HEK293 (cell line): ENCODE data around the gene CHD1.

Source experiments
- CTCF ChIA-PET: fragments of 350-600 bp; formaldehyde crosslinking; extraction: SDS; loops from one replicate; lab custom pipeline; 2021; ENCODE audit warnings: antibody characterized with exemption; lab: Yijun Ruan, JAX
- POLR2A ChIA-PET: fragments of 300-600 bp; formaldehyde crosslinking; extraction: SDS; loops from one replicate; lab custom pipeline; 2020; ENCODE audit warnings: antibody characterized with exemption, inconsistent platforms; lab: Yijun Ruan, JAX
- H3K27ac ChIP-seq: fragments of 200-500 bp; sonication (Bioruptor generic); 2 replicates; pipeline ENCODE4 v1.5.1; 2014; ENCODE audit warnings: low read depth, low read length, control low read depth, inconsistent platforms; ENCODE audit errors: extremely low read depth
- H3K36me3 ChIP-seq, 2 experiments: fragments of 200-500 bp in 1 of 2; sonication (Bioruptor generic) in 1 of 2; 1 replicate in 1 of 2; 2 replicates in 1 of 2; pipeline ENCODE4 v1.5.1; 2014 to 2017; ENCODE audit warnings: inconsistent platforms in 2 of 2, low read length in 2 of 2; ENCODE audit not compliant: control insufficient read depth in 2 of 2, insufficient read depth in 1 of 2
- H3K4me1 ChIP-seq: fragments of 200-500 bp; sonication (Bioruptor generic); 2 replicates; pipeline ENCODE4 v1.5.1; 2014; ENCODE audit warnings: mild to moderate bottlenecking, low read length, inconsistent platforms; ENCODE audit not compliant: control insufficient read depth, insufficient read depth
- H3K4me3 ChIP-seq: 2 replicates; pipeline ENCODE4 v1.5.1; 2011; ENCODE audit warnings: low read depth, mild to moderate bottlenecking, control low read depth, low read length, moderate library complexity
- H3K9me3 ChIP-seq: fragments of 200-500 bp; sonication (Bioruptor generic); 2 replicates; pipeline ENCODE4 v1.5.1; 2014; ENCODE audit warnings: low read depth, low read length, inconsistent platforms; ENCODE audit not compliant: control insufficient read depth, insufficient read depth
- BCL11B ChIP-seq: fragments of 450-650 bp; formaldehyde crosslinking; IDR thresholded peaks from 2 replicates; pipeline ENCODE4 v1.5.1; 2016; ENCODE audit warnings: low read depth, missing biosample characterization, missing genetic modification characterization
- GLIS1 ChIP-seq: fragments of 450-650 bp; formaldehyde crosslinking; IDR thresholded peaks from 2 replicates; pipeline ENCODE4 v1.5.1; 2016; ENCODE audit warnings: missing biosample characterization, missing genetic modification characterization
- MEIS1 ChIP-seq: sonication (generic); formaldehyde crosslinking; IDR thresholded peaks from 2 replicates; pipeline ENCODE4 v1.8.1; 2022; ENCODE audit warnings: missing genetic modification reagents, mild to moderate bottlenecking, borderline replicate concordance
- REPIN1 ChIP-seq: fragments of 450-650 bp; formaldehyde crosslinking; IDR thresholded peaks from 2 replicates; pipeline ENCODE4 v1.5.1; 2017; ENCODE audit warnings: missing biosample characterization, missing genetic modification characterization, low read depth
- SCRT2 ChIP-seq: fragments of 450-650 bp; formaldehyde crosslinking; IDR thresholded peaks from 2 replicates; pipeline ENCODE4 v1.5.1; 2016; ENCODE audit warnings: missing biosample characterization, missing genetic modification characterization
- ZFP41 ChIP-seq: fragments of 450-650 bp; formaldehyde crosslinking; IDR thresholded peaks from 2 replicates; pipeline ENCODE4 v1.5.1; 2016; ENCODE audit warnings: missing biosample characterization, missing genetic modification characterization, borderline replicate concordance
- ZNF112 ChIP-seq: fragments of 450-650 bp; formaldehyde crosslinking; IDR thresholded peaks from 2 replicates; pipeline ENCODE4 v1.5.0; 2017; ENCODE audit warnings: missing biosample characterization, missing genetic modification characterization
- ZNF19 ChIP-seq: fragments of 450-650 bp; formaldehyde crosslinking; IDR thresholded peaks from 2 replicates; pipeline ENCODE4; 2016; ENCODE audit warnings: missing biosample characterization, missing genetic modification characterization, low read depth
- ZNF2 ChIP-seq: fragments of 450-650 bp; formaldehyde crosslinking; IDR thresholded peaks from 2 replicates; pipeline ENCODE4 v1.5.1; 2016; ENCODE audit warnings: missing biosample characterization, missing genetic modification characterization
- ZNF211 ChIP-seq: fragments of 450-650 bp; formaldehyde crosslinking; IDR thresholded peaks from 2 replicates; pipeline ENCODE4 v1.5.1; 2016; ENCODE audit warnings: low read depth, missing biosample characterization, missing genetic modification characterization
- ZNF416 ChIP-seq: fragments of 450-650 bp; formaldehyde crosslinking; IDR thresholded peaks from 2 replicates; pipeline ENCODE4 v1.5.1; 2016; ENCODE audit warnings: missing biosample characterization, missing genetic modification characterization
- ZNF521 ChIP-seq: fragments of 450-650 bp; formaldehyde crosslinking; IDR thresholded peaks from 2 replicates; pipeline ENCODE4 v1.5.1; 2017; ENCODE audit warnings: missing biosample characterization, mild to moderate bottlenecking, missing genetic modification characterization
- ZNF585B ChIP-seq: fragments of 450-650 bp; formaldehyde crosslinking; IDR thresholded peaks from 2 replicates; pipeline ENCODE4 v1.5.1; 2016; ENCODE audit warnings: missing biosample characterization, missing genetic modification characterization
- ZNF658 ChIP-seq: fragments of 450-650 bp; formaldehyde crosslinking; IDR thresholded peaks from 2 replicates; pipeline ENCODE4; 2016; ENCODE audit warnings: missing biosample characterization, missing genetic modification characterization
- ZNF664 ChIP-seq: fragments of 450-650 bp; formaldehyde crosslinking; IDR thresholded peaks from 2 replicates; pipeline ENCODE4 v1.5.1; 2016; ENCODE audit warnings: missing biosample characterization, missing genetic modification characterization
- ZNF701 ChIP-seq: fragments of 450-650 bp; formaldehyde crosslinking; IDR thresholded peaks from 2 replicates; pipeline ENCODE4 v1.5.1; 2016; ENCODE audit warnings: missing biosample characterization, missing genetic modification characterization
- ZNF707 ChIP-seq: fragments of 450-650 bp; formaldehyde crosslinking; IDR thresholded peaks from 2 replicates; pipeline ENCODE4 v1.5.1; 2016; ENCODE audit warnings: missing biosample characterization, missing genetic modification characterization
- ZNF747 ChIP-seq: fragments of 450-650 bp; formaldehyde crosslinking; IDR thresholded peaks from 2 replicates; pipeline ENCODE4 v1.5.1; 2016; ENCODE audit warnings: missing biosample characterization, missing genetic modification characterization
- ZNF768 ChIP-seq: fragments of 450-650 bp; formaldehyde crosslinking; IDR thresholded peaks from 2 replicates; pipeline ENCODE4 v1.5.1; 2018; ENCODE audit warnings: missing biosample characterization, mild to moderate bottlenecking, missing genetic modification characterization
- ZNF776 ChIP-seq: fragments of 450-650 bp; formaldehyde crosslinking; IDR thresholded peaks from 2 replicates; pipeline ENCODE4 v1.5.0; 2017; ENCODE audit warnings: missing biosample characterization, missing genetic modification characterization, borderline replicate concordance
- ZNF837 ChIP-seq: fragments of 450-650 bp; formaldehyde crosslinking; IDR thresholded peaks from 2 replicates; pipeline ENCODE4 v1.5.1; 2016; ENCODE audit warnings: missing biosample characterization, missing genetic modification characterization
- TF ChIP-seq, protein P1 (sequence below): fragments of 450-650 bp; formaldehyde crosslinking; IDR thresholded peaks from 2 replicates; pipeline ENCODE4 v1.5.1; 2016; ENCODE audit warnings: missing biosample characterization, missing genetic modification characterization
- TF ChIP-seq, protein P2 (sequence below): fragments of 450-650 bp; formaldehyde crosslinking; IDR thresholded peaks from 2 replicates; pipeline ENCODE4 v1.5.1; 2016; ENCODE audit warnings: missing biosample characterization, missing genetic modification characterization

Gene CHD1

GRCh38 chr5:98923966-98924365 lies 4.8 kb downstream of the CHD1 start:
- no peaks in the 10 kb centered on the region for H3K4me1 ChIP-seq

GRCh38 chr5:98921947-98922505 lies 6.8 kb downstream of the CHD1 start:
- no peaks in the 10 kb centered on the region; the same call in 1 of the 2 replicates for H3K4me1 ChIP-seq
- POLR2A ChIA-PET = no interaction called here
- peaks cover 67 to 87% of the 10 kb centered on the region in 2 experiments for H3K36me3 ChIP-seq
- no peak overlapping the region for H3K27ac ChIP-seq
- peak; percentile 55; the same call in 1 of the 2 replicates for TF ChIP-seq ZNF664 (tag by site-specific recombination)
- TF ChIP-seq GLIS1 (tag by site-specific recombination) = no peak
- CTCF ChIA-PET = interaction anchor here (0.6 to 0.7 kb wide), 2 partner anchors 126 to 141 kb away, joined by 3 read pairs; no protein-coding TSS in a partner anchor
- H3K4me3 ChIP-seq = no peak overlapping the region
- no peaks in the 10 kb centered on the region for H3K9me3 ChIP-seq

More at GRCh38 chr5:98923966-98924365, 4.8 kb downstream of the CHD1 start:
- CTCF ChIA-PET = interaction anchor here (1.0 kb wide), 1 partner anchor 20 kb away, joined by 3 read pairs; no protein-coding TSS in a partner anchor
- Histone ChIP-seq H3K36me3 (peaks cover 58 to 70% of the 10 kb centered on the region in 2 experiments), H3K4me3 (no peak overlapping the region), H3K27ac (no peak overlapping the region), H3K9me3 (no peaks in the 10 kb centered on the region)
- POLR2A ChIA-PET = interaction anchor here (2.3 kb wide), 1 partner anchor 11 kb away, joined by 6 read pairs; no protein-coding TSS in a partner anchor
- TF ChIP-seq ZNF416 (tag by site-specific recombination) (no peak), ZFP41 (no peak), ZNF707 (no peak)

GRCh38 chr5:98917433-98917832 lies 11.4 kb downstream of the CHD1 start:
- TF ChIP-seq BCL11B (tag by site-specific recombination) (no peak), ZNF837 (tag by site-specific recombination) (no peak), ZNF585B (tag by site-specific recombination) (no peak), ZNF658 (tag by site-specific recombination) (no peak), ZNF2 (no peak), ZNF521 (tag by site-specific recombination) (no peak), SCRT2 (tag by site-specific recombination) (no peak), ZNF112 (tag by site-specific recombination) (no peak), ZNF776 (tag by site-specific recombination) (no peak), REPIN1 (tag by site-specific recombination) (no peak), ZNF701 (tag by site-specific recombination) (no peak), ZNF19 (tag by site-specific recombination) (no peak), MEIS1 (CRISPR knock-in tag) (no peak), ZNF768 (tag by site-specific recombination) (no peak), ZNF747 (no peak), ZNF211 (tag by site-specific recombination) (no peak)
- TF ChIP-seq, protein P1, sequence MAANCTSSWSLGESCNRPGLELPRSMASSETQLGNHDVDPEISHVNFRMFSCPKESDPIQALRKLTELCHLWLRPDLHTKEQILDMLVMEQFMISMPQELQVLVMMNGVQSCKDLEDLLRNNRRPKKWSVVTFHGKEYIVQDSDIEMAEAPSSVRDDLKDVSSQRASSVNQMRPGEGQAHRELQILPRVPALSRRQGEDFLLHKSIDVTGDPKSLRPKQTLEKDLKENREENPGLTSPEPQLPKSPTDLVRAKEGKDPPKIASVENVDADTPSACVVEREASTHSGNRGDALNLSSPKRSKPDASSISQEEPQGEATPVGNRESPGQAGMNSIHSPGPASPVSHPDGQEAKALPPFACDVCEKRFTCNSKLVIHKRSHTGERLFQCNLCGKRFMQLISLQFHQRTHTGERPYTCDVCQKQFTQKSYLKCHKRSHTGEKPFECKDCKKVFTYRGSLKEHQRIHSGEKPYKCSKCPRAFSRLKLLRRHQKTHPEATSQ (tag by site-specific recombination) = no peak
- TF ChIP-seq, protein P2, sequence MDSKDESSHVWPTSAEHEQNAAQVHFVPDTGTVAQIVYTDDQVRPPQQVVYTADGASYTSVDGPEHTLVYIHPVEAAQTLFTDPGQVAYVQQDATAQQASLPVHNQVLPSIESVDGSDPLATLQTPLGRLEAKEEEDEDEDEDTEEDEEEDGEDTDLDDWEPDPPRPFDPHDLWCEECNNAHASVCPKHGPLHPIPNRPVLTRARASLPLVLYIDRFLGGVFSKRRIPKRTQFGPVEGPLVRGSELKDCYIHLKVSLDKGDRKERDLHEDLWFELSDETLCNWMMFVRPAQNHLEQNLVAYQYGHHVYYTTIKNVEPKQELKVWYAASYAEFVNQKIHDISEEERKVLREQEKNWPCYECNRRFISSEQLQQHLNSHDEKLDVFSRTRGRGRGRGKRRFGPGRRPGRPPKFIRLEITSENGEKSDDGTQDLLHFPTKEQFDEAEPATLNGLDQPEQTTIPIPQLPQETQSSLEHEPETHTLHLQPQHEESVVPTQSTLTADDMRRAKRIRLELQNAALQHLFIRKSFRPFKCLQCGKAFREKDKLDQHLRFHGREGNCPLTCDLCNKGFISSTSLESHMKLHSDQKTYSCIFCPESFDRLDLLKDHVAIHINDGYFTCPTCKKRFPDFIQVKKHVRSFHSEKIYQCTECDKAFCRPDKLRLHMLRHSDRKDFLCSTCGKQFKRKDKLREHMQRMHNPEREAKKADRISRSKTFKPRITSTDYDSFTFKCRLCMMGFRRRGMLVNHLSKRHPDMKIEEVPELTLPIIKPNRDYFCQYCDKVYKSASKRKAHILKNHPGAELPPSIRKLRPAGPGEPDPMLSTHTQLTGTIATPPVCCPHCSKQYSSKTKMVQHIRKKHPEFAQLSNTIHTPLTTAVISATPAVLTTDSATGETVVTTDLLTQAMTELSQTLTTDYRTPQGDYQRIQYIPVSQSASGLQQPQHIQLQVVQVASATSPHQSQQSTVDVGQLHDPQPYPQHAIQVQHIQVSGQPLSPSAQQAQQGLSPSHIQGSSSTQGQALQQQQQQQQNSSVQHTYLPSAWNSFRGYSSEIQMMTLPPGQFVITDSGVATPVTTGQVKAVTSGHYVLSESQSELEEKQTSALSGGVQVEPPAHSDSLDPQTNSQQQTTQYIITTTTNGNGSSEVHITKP (tag by site-specific recombination) = no peak
- Histone ChIP-seq H3K4me1 (no peaks in the 10 kb centered on the region; the same call in 1 of the 2 replicates), H3K36me3 (peaks cover 43 to 60% of the 10 kb centered on the region in 2 experiments), H3K9me3 (no peaks in the 10 kb centered on the region), H3K4me3 (no peak overlapping the region), H3K27ac (no peak overlapping the region)
- CTCF ChIA-PET = interaction anchor here (0.9 kb wide), 1 partner anchor 143 kb away, joined by 7 read pairs; no protein-coding TSS in a partner anchor
- POLR2A ChIA-PET = no interaction called here
